ENCODE data around the gene KCNH2. TPM values are rescaled to one million over a fixed set of nuclear protein-coding genes. Genes with fewer than 3 reads are reported as not detected.
A peak's percentile ranks its signal among the peaks of the same experiment; 100 is the strongest.

KCNH2 gene
- total RNA-seq, 1 donor from 2014 or later: 10.0 TPM

DNA sequence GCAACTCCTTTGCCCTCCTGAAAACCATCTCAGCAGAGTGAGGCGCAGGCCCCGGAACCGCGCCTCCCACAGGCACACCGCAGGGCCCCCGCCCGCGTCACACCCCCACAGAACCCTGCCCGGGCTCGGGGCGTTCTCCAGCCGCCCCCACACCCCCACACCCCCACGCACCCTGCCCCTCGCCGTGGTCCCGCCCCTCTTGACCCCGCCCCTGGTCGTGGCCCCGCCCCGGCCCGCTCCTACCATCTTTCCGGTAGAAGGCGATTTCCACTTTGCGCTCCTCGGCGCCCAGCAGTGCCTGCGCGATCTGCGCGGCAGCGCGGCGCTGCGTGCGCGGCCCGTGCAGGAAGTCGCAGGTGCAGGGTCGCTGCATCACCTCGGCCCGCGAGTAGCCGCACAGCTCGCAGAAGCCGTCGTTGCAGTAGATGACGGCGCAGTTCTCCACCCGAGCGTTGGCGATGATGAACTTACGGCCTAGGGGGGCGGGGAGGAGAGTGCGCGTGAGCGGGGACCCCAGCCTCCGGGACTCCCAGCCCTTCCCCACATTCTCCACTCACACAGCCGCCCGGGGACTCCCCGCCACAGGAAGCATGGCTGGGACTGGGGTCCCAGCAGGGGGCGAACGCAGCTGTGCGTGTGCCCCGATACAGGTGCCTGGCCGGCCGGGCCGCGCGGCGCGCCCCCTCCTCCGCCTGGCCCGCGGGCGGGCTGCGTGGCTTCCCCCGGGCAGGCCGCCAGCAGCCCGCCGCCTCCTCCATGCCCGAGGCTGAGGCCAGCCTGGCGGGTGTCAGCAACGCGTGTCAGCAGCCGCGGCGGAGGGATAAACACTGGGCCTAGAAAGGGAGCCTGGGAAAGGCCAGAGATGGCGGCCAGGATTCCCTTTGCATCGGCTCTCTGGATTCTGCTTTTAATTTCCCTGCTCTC lies 3.4 kb downstream of the KCNH2 start:
- Mint-ChIP-seq H3K4me3 (peak overlapping the region; percentile 85), H3K36me3 (no peaks in the 10 kb centered on the region), H3K9me3 (no peaks in the 10 kb centered on the region), H3K4me1 (ENCODE audit: unreplicated experiment) (peaks cover 43% of the 10 kb centered on the region), H3K27ac (peak overlapping the region; percentile 68), H3K27me3 (peaks cover 49% of the 10 kb centered on the region)
- DNase-seq (ENCODE audit: extremely low spot score, unreplicated experiment): no peak
- TF ChIP-seq, protein P1, sequence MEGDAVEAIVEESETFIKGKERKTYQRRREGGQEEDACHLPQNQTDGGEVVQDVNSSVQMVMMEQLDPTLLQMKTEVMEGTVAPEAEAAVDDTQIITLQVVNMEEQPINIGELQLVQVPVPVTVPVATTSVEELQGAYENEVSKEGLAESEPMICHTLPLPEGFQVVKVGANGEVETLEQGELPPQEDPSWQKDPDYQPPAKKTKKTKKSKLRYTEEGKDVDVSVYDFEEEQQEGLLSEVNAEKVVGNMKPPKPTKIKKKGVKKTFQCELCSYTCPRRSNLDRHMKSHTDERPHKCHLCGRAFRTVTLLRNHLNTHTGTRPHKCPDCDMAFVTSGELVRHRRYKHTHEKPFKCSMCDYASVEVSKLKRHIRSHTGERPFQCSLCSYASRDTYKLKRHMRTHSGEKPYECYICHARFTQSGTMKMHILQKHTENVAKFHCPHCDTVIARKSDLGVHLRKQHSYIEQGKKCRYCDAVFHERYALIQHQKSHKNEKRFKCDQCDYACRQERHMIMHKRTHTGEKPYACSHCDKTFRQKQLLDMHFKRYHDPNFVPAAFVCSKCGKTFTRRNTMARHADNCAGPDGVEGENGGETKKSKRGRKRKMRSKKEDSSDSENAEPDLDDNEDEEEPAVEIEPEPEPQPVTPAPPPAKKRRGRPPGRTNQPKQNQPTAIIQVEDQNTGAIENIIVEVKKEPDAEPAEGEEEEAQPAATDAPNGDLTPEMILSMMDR (conservative IDR thresholded peaks at IDR 0.05): peak; percentile 69

- DNase-seq (ENCODE audit: extremely low spot score, unreplicated experiment): no peak
- Mint-ChIP-seq H3K4me1 (ENCODE audit: unreplicated experiment) (peaks cover 43% of the 10 kb centered on the region), H3K27me3 (peaks cover 48% of the 10 kb centered on the region), H3K4me3 (peak overlapping the region; percentile 75), H3K27ac (peak overlapping the region; percentile 54), H3K9me3 (no peaks in the 10 kb centered on the region), H3K36me3 (no peaks in the 10 kb centered on the region)
- TF ChIP-seq, protein P1 (conservative IDR thresholded peaks at IDR 0.05): no peak
Measured at GRCh38 chr7:150973571-150974451, 4.3 kb downstream of the KCNH2 start.

DNA sequence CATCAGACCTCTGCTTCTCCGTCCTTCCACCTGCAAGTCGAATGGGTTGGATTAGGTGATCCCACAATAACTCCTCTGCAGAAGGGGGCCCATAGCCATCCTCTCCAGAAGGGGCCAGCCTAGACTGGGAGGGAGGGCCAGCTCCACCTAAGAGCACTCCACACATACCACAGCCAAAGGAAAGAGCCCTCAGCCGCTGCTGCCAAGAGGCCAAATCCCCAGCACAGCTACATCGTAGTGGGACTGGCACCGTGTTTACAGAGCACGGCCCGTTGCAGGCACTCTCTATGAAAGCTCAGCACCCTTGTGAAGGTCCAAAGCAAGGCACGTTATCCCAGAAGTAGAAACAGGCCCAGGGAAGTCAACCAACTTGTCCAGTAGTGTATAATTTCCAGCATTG lies 5.4 kb downstream of the KCNH2 start:
- Mint-ChIP-seq H3K9me3 (no peaks in the 10 kb centered on the region), H3K27me3 (peaks cover 49% of the 10 kb centered on the region), H3K36me3 (no peaks in the 10 kb centered on the region), H3K27ac (peak overlapping the region; percentile 43), H3K4me1 (ENCODE audit: unreplicated experiment) (peaks cover 45% of the 10 kb centered on the region), H3K4me3 (peak overlapping the region; percentile 59)
- no peak for DNase-seq (ENCODE audit: extremely low spot score, unreplicated experiment)
- TF ChIP-seq, protein P1 (conservative IDR thresholded peaks at IDR 0.05): no peak

GRCh38 chr7:150972023-150972468 lies 6.1 kb downstream of the KCNH2 start:
- H3K27me3 Mint-ChIP-seq: peaks cover 49% of the 10 kb centered on the region

More at GRCh38 chr7:150972023-150972468, 6.1 kb downstream of the KCNH2 start:
- no peaks in the 10 kb centered on the region for H3K9me3 Mint-ChIP-seq
- H3K4me3 Mint-ChIP-seq: no peak overlapping the region
- no peaks in the 10 kb centered on the region for H3K36me3 Mint-ChIP-seq
- TF ChIP-seq, protein P1 (conservative IDR thresholded peaks at IDR 0.05): no peak
- peaks cover 46% of the 10 kb centered on the region for H3K4me1 Mint-ChIP-seq (ENCODE audit: unreplicated experiment)
- DNase-seq (ENCODE audit: extremely low spot score, unreplicated experiment): no peak
- H3K27ac Mint-ChIP-seq: no peak overlapping the region

All from type B pancreatic cell (in vitro differentiated cells).